ENCODE data around the gene DPP10.

GRCh38 chr2:115833196-115833595 lies 1390.8 kb downstream of the DPP10 start:
- TF ChIP-seq FOXM1 (IDR thresholded peaks at IDR 0.05; ENCODE audit: borderline replicate concordance) (no peak), FOXK2 (IDR thresholded peaks at IDR 0.05) (no peak), L3MBTL2 (conservative IDR thresholded peaks at IDR 0.05) (no peak), NFRKB (IDR thresholded peaks at IDR 0.05) (no peak), ELF4 (IDR thresholded peaks at IDR 0.05) (no peak), BHLHE40 (IDR thresholded peaks at IDR 0.05; ENCODE audit: borderline replicate concordance) (no peak), TARDBP (IDR thresholded peaks at IDR 0.05) (no peak), HDGF (IDR thresholded peaks at IDR 0.05; ENCODE audit: borderline replicate concordance) (no peak), SUZ12 (IDR thresholded peaks at IDR 0.05) (no peak), SP1 (IDR thresholded peaks at IDR 0.05) (no peak), FOXA1 (IDR thresholded peaks at IDR 0.05) (no peak), CTBP1 (IDR thresholded peaks at IDR 0.05; ENCODE audit: borderline replicate concordance) (no peak), ZNF384 (IDR thresholded peaks at IDR 0.05) (no peak), ARNT (IDR thresholded peaks at IDR 0.05) (no peak)
